Measurements from ENCODE around the gene NUAK1. TPM values are rescaled to one million over a fixed set of nuclear protein-coding genes. Genes with fewer than 3 reads are reported as not detected.

Gene NUAK1
- total RNA-seq, 1 experiment from 2014 or later = 5.4 TPM

DNA sequence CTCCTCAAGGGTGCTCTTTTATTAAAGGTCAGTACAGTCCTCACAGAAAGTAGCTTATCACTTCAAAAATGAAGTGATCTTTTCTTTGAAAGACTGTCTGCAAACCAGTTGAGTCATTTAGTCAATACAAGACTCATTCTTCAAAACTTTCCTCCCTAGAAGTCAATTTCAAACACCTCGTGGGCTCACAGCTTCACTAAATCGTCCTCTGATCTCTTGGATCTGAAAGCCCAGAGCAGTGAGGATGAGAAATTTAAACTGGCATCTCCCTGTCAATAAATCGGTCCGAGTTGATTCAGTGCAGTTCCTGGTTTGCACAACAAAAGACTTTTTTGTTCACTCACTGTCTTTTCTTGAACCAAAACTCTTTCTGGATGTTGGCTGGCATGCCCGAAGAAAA, 44.5 kb downstream of the NUAK1 start:
- in situ Hi-C loops (cut with HindIII; ENCODE audit: low pct_unique_long_range_greater_than_20kb, low sequenced_read_pairs) = no loop called here
- no peak for DNase-seq (ENCODE audit: low read depth)

DNA sequence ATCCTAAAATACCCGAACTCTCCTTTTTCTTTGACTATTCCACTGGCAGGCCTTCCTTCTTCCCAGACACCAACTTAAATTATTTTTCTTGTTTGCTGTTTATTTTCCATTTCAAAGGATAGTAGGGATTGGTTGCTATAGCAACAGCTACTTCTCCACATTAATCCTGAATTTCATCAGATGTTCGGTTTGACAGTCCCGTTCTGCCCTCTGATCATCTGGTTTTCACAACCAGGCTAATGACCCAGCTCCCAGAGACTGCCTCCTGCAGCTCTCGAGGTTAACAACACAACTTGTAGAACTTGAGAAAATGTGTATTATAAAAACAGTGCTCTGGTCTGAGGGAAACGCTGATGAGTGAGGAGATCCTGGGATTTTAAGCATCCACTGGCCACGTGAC, 45.5 kb downstream of the NUAK1 start:
- in situ Hi-C loops (cut with HindIII; ENCODE audit: low pct_unique_long_range_greater_than_20kb, low sequenced_read_pairs) = no loop called here
- no peak for DNase-seq (ENCODE audit: low read depth)

DNA sequence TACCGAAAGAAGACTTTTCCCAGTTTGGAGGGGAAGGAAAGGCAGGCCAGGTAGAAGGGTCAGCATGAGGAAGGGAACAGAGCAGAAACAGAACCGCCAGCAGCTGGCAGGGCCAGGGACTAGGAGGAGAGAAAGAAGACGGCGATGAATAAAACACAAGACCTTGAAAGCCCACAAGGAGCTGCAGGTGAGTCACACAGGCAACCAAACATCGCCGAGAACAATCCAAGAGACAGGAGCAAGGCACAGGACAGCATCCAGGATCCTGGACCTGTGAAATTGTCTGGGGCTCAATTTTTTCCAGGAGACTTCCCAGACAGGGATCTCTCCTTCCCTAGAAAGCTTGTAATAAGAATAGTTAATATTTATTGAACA, 47.3 kb downstream of the NUAK1 start:
- no peak for DNase-seq (ENCODE audit: low read depth)
- in situ Hi-C loops (cut with HindIII; ENCODE audit: low pct_unique_long_range_greater_than_20kb, low sequenced_read_pairs) = no loop called here

DNA sequence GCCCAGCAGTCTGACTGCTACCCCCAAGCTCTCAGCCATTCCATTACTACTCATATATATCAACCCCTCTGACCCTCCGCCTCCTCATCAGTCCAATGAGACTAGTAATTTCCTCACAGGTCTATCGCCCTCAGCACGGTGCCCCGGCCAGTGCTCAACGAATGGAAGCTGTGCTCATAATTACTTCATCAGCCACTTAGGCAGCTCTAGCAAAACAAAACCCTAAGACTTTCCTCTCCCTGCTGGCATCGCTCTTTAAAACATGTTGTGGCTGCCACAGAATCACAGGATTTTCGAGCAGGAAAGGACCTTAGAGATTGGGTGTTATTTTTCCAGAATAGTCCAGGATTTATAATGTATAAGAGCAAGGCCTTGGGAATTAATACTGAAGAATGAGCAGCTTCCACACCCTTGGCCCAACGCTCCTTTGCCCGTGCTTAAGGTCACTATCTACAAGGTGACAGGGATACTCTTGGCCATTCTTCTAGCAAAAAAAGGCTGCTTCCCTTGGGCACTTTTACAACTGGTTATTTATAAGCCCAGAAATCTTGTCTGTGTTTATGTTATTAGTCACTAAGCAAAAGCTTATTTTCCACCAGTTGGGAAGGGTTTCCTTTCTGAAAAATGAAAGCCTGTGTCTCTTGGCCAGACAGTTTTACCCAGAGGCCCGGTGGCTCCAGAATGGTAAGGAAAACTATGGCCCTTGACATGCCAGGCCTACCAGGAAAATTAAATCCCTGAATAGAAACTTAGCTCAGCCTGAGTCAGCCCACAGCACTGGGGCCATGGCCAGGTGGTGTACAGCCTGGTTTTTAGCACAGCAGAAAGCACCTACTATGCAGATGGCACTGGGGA, 47.9 kb downstream of the NUAK1 start:
- peak; percentile 80 for DNase-seq (ENCODE audit: low read depth)
- in situ Hi-C loops (cut with HindIII; ENCODE audit: low pct_unique_long_range_greater_than_20kb, low sequenced_read_pairs) = no loop called here

DNA sequence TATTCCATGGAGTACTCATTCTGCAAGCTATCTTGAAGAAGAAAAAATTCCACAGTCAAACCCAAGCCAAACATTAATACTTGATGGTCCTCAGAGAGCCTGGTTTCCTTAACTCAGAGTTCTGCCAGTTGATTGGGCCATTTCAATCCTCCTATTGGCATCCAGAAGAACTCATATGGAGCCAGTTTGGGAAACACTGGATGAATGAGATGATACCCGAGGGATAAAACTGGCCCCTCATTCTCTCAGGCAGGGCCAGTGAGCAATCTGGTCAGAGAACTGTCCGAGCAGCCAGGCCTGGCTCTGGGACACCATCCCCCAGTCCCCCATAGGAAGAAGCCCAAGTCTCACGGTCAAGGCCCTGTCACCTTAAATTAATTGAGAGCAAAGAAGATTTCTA, 48.8 kb downstream of the NUAK1 start:
- in situ Hi-C loops (cut with HindIII; ENCODE audit: low pct_unique_long_range_greater_than_20kb, low sequenced_read_pairs) = no loop called here

DNA sequence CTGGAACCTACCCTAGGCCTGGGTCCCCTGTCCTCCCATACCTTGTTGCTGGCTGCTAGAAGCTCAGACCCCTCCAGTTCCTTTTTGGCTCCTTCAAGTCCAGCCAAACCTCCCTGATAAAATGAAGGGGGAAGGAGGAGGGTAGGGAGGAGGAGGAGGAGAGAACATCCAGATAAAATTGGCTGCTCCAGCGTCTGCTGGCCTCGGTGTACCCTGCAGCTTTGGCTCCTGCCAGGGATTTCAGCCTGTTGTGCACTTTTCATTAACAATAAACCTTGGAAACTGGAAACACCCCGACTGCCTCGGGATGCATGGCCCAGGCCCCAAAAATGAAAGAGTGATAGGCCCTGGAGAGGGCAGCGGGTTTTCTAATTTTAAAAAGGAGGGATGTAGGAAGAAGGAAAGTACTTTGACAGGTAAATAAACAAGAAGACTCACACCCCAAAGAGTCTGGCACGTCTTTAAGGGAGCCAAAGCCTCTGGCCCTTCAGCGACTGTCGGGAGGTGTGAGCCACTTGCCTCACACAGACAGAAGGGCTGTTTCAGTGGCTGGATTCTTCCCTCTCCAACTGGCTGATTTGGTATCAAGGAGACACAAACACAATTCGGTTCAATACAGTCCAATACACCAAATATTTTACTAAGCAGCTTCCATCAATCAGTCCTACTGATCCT, 49.8 kb downstream of the NUAK1 start:
- DNase-seq (ENCODE audit: low read depth) = no peak
- in situ Hi-C loops (cut with HindIII; ENCODE audit: low pct_unique_long_range_greater_than_20kb, low sequenced_read_pairs) = no loop called here

More for the DNA sequence above, 48.8 kb downstream of the NUAK1 start:
- no peak for DNase-seq (ENCODE audit: low read depth)

DNA sequence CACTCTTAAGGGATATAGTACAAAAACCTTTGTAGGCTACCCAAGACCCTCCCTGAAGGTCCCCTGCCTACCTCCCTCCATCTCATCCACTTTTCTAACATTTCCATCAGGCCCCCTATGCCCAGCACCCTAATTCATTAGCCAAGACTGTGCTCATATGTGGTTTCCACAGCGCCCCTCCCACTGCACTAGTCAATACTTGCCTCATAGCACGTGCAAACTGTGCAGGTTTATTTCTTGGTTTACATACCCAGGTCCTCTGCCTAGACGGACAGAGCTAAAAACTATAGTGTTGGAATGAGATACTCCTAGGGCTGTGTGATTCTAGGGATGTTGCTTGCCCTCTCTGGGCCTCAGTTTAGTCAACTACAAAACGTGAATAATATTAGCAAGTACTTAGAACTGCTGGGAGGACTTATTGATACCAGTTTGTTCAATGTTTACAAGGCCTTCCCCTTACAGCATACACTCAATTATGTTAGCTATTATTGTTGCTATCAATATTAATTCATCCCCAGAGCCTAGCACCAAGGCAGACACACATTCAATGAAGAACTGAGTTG, 50.4 kb downstream of the NUAK1 start:
- no peak for DNase-seq (ENCODE audit: low read depth)
- in situ Hi-C loops (cut with HindIII; ENCODE audit: low pct_unique_long_range_greater_than_20kb, low sequenced_read_pairs) = no loop called here

DNA sequence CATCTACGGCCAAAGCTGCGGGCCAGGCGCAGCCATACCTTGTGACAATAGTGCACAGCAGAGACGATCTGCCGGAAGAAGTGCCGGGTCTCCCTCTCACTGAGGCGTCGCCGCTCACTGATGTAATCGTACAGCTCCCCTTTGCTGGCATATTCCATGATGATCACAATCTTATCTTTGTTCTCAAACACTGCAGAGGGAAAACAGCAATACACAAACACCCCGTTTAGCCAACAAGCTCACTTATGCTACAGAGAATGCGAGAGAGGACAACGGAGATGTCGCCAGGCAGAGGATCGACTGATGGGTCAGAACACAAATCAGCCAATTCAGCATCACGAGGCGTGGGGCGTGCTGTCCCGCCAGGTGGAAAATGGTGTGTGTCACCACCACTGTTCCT, 52.1 kb downstream of the NUAK1 start:
- no peak for DNase-seq (ENCODE audit: low read depth)
- in situ Hi-C loops (cut with HindIII; ENCODE audit: low pct_unique_long_range_greater_than_20kb, low sequenced_read_pairs) = no loop called here

DNA sequence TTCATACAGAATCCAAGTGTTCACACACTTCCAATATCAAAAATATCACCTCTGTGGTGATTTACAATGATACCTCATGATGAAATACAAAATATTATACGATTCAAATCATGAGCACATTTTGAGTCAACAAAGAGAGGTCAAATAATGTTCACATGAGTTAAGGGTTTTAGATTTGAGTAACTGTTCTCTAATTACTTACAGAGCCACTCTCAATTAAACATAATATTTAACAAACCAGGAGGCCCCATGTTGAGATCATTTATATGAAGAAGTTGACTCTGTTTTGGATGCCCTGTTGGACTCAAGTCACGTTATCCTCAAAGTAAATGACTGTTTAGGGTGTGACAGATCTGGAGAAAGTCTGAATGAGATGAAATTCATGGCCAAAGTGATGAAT, 53.5 kb downstream of the NUAK1 start:
- in situ Hi-C loops (cut with HindIII; ENCODE audit: low pct_unique_long_range_greater_than_20kb, low sequenced_read_pairs) = no loop called here
- DNase-seq (ENCODE audit: low read depth) = no peak

DNA sequence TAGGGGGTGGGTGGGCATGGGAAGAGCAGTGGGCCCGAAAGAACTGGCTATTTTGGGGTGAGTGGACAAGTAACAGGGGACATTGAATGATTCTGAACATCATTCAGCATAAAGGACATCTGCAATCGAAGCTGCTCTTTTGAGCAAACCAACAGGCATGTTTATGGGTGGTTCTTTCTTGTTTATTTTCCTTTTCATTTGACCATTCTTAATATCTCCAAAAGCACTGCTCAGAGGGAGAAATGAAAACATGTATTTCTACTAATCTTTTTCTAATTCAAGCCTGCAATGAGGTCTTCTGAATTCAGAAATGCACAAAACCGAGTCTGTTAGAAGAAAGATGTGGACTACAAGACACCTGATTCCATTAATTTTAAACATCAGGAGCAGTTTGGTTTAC, 54.0 kb downstream of the NUAK1 start:
- in situ Hi-C loops (cut with HindIII; ENCODE audit: low pct_unique_long_range_greater_than_20kb, low sequenced_read_pairs) = no loop called here
- DNase-seq (ENCODE audit: low read depth) = no peak

DNA sequence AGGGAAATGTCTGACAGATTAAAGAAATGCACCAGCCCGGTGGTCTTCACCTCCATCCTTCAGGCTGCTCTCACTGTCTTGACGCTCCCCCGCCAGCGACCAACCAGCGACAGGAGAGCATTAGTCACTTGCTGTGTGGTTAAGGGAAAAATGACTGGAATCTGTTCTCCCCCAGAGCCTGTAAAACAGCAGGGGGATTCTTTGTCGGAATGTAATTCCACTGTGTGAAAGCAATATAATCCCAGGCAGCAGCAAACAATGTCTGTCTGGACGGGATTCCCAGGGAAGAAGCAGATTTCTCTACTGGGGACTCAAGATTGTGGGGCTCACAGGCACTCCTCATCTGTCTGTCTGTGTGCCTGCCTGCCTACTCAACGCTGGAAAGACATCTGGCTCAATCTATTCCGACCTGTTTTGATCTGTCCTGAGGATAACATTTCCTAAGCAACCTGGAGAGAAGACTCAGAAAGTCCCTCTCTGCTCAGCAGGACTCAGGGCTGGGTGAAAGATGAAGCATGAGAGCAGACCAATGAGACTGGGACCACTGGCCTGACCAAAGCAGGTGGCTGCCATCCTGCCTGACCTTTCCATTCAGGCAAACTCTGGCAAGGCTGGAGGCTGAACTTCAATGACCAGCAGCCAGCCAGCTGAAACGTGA, 54.6 kb downstream of the NUAK1 start:
- in situ Hi-C loops (cut with HindIII; ENCODE audit: low pct_unique_long_range_greater_than_20kb, low sequenced_read_pairs) = no loop called here
- DNase-seq (ENCODE audit: low read depth) = peak; percentile 75

DNA sequence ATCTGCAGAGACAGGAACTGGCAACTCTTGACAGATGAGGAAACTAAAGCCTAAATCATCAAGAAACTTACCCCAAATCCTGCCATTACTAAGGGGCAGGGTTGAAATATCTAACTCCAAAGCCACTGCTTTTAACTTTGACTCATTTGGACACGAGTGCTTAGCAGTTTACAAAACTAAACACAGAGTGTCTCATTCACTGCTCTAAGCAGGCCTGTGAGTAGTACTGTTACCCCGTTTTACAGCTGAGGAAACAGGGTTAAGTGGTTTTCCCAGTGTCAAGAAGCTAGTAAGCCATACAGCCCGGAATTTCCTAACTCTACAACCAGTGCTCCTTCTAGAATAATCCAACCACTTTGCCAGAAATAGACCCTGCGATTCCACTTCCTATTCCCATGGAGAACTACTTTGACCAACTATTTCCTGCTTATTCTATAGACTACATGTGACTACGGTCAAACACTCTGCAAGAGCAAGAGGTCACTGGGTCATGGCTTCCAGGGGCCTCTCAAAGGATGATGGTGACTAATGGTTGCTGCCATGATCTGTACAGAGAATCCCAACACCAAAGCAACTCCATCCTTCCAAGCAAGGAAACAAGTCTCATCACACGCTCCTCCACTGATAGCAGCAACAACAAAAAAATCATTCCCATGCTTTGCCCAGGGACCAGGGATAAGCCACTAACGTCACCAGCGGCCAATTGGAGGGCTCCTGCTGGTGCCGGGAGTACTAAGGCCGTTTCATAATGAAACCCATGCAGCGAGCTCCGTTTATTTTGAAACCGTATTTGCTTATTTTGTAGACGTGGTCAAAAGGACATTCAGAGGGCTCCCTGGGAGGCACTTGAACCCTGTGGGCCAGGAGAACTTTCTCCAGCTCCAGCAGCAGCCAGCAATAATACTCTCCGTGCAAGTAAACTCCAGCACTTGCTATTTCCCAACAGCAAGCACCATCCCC, 56.3 kb downstream of the NUAK1 start:
- DNase-seq (ENCODE audit: low read depth) = no peak

DNA sequence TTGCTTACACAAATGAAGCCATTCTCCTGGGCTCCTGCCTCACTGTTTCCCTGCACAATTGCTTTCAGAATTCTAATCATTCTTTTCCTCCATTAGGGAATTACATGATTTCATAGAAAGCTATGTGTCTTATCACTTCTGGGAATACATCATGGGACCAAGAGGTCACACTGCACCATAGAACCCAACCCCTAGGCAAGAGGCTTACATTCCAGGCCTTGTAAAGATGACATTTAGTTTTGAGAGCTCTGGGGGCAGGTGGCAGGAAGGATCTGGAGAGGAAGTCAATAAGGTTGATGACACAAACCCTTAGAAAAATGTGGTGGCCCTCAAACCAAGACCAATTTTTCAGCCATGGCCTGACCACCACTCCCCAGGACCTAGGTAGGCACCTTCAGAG, 57.1 kb downstream of the NUAK1 start:
- in situ Hi-C loops (cut with HindIII; ENCODE audit: low pct_unique_long_range_greater_than_20kb, low sequenced_read_pairs) = no loop called here
- no peak for DNase-seq (ENCODE audit: low read depth)

More for the DNA sequence above, 56.3 kb downstream of the NUAK1 start:
- in situ Hi-C loops (cut with HindIII; ENCODE audit: low pct_unique_long_range_greater_than_20kb, low sequenced_read_pairs) = no loop called here

DNA sequence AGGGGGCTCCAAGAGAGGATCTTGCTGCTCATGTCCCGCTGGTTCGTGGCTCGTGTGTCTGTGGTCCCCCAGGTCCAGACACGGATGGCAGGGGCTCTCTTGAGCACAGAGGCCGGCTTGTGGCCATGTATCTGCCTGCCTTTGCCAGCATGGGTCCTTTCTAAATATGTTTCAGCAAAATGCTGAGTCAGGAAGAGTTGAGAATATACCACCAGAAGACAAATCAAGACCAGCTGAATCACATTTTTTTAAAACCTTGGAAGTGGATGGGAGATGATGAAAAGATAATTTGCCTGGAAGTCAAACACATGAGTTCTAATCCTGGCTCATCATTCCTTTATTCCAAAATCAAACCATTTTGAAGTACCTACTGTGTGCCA, 58.0 kb downstream of the NUAK1 start:
- DNase-seq (ENCODE audit: low read depth) = no peak
- in situ Hi-C loops (cut with HindIII; ENCODE audit: low pct_unique_long_range_greater_than_20kb, low sequenced_read_pairs) = no loop called here

DNA sequence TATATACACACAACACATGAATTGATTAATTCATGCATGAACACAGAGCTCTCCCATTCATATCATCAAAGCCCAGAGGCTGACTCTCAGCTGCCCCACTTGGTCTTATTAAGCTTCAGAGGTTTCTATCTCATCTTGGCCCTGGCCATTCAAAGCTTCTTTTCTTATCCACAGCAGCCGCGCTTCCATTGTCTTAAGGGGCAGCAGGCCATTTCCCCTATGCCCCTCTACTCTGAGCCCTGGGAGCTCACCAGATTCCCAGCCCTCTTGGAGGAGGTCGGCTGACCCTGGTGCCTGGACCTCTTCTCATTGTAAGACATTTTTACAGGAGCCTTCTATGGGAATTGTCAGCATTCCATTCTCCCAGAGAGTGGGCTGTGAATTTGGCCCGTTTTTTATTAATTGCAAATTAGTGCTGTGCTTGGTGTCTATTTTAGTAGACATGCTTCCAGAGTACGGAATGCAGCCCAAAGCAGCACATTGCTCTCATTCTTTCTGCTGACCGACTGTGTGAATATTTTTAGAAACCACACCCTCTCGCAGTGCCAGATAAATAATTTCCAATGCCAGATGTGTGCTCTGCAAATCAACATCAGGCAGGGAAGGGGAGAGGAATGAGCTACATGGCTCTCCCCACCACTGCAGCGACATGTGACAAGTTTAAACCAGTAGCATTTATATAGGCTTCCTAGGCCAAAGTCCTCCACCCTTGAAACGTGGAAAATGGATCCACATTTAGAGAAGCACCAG, 58.5 kb downstream of the NUAK1 start:
- in situ Hi-C loops (cut with HindIII; ENCODE audit: low pct_unique_long_range_greater_than_20kb, low sequenced_read_pairs) = no loop called here
- peak; percentile 41 for DNase-seq (ENCODE audit: low read depth)

DNA sequence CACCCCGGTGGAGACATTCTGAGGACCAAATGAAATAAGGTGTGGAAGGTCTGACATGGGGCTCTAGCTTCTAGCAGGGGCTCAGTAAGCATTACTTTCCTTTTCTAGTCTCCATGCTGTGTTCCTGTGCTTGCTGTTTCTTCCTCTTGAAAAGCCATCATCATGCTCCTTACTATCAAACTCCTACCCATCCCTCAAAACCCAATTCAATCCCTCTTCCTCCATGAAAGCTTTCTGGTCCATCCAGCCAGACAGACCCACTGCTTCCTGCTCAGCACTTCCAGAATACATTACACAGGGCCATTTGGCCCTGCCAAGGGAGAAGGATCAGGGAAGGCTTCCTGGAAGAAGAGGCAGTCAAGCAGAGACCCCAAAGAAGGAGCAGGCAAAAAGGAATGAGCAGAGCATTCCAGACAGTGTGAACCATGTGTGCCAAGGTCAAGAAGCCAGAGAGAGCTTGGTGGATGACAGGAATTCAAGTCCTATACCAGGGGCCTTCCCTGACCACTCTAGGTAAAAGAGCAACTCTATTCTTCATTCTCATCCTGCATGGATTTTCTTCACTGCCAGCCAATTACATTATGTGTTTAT, 59.5 kb downstream of the NUAK1 start:
- DNase-seq (ENCODE audit: low read depth) = peak; percentile 22
- in situ Hi-C loops (cut with HindIII; ENCODE audit: low pct_unique_long_range_greater_than_20kb, low sequenced_read_pairs) = no loop called here

DNA sequence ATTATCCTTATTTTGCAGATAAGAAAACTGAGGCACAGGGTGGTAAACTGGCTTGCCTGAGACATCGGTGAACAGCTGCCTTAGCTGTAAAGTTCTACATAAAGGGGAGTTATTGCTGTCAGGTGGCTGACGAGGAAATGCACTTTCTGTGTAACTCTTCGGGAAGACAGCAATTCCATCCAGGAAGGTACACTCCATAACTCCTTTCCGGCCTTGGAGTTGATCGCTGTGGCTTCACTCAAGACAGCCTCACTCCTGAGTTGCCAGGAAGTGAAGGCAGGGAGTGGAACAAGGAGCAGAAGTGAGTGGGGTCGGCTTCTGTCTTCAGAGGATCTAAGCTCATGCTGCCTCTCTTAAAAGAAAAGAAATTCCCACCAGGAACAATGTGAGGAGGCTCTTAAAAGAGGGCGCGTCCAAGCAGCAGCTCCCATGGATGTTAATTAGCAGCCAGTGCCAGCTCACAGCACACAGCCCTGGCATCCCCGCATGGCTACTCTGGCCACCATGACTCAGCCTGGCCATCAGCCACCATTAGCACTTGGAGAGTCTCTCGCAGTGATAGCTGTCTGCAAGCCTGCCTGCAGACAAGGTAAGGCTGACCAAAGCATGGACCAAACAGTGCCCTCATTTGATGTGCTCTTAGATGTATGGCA, 60.3 kb downstream of the NUAK1 start:
- peak; percentile 77 for DNase-seq (ENCODE audit: low read depth)
- in situ Hi-C loops (cut with HindIII; ENCODE audit: low pct_unique_long_range_greater_than_20kb, low sequenced_read_pairs) = no loop called here

All from Caki2 (cell line).